ENCODE data around the gene TENT4A. TPM values are rescaled to one million over a fixed set of nuclear protein-coding genes. Genes with fewer than 3 reads are reported as not detected.
A peak's percentile ranks its signal among the peaks of the same experiment; 100 is the strongest.

TENT4A gene
- total RNA-seq, 6 experiments from 2014 or later, result 8.5 to 23.1 (median 13.2) TPM

DNA sequence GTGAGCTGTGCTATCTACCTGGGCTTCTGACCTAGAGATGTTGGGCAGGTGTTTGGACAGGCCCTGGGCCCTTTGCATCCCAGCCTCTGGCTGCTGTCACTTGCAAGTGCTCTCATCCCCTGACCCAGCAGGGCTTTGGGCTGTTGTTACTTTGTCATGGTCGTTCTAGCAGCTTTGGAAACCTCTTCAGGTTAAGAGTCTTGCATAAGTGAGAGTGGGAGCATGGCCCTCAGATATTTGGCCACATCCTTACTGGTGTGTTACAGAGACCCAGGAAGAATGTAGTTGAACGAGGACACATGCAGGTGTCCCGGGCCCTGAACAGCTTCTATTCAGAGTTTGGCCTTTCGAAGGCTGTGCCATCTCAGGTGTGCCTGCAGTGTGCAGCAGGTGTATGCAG lies 4.5 kb downstream of the TENT4A start:
- no peaks in the 10 kb centered on the region for H3K27me3 ChIP-seq
- no peak for TF ChIP-seq POLR2A (IDR thresholded peaks at IDR 0.05)
- TF ChIP-seq, protein P1, sequence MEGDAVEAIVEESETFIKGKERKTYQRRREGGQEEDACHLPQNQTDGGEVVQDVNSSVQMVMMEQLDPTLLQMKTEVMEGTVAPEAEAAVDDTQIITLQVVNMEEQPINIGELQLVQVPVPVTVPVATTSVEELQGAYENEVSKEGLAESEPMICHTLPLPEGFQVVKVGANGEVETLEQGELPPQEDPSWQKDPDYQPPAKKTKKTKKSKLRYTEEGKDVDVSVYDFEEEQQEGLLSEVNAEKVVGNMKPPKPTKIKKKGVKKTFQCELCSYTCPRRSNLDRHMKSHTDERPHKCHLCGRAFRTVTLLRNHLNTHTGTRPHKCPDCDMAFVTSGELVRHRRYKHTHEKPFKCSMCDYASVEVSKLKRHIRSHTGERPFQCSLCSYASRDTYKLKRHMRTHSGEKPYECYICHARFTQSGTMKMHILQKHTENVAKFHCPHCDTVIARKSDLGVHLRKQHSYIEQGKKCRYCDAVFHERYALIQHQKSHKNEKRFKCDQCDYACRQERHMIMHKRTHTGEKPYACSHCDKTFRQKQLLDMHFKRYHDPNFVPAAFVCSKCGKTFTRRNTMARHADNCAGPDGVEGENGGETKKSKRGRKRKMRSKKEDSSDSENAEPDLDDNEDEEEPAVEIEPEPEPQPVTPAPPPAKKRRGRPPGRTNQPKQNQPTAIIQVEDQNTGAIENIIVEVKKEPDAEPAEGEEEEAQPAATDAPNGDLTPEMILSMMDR (IDR thresholded peaks at IDR 0.05), result no peak
- no peaks in the 10 kb centered on the region for H3K36me3 ChIP-seq
- peak overlapping the region in 1 of 3 donors; percentile 92 for H3K27ac ChIP-seq
- H3K4me3 ChIP-seq, result no peak overlapping the region
- WGBS (ENCODE audit: insufficient coverage, low coverage, low lambda C conversion rate, missing lambda C conversion rate), result 29% methylated on average over 1 of the region's 4 CpGs
- peaks cover 0 to 64% (median 24%) of the 10 kb centered on the region in 4 donors for H3K4me1 ChIP-seq
- H3K9me3 ChIP-seq, result no peaks in the 10 kb centered on the region
- ATAC-seq, result no peak
- no peak for DNase-seq
- intact Hi-C loops (cut with DNase I), result no loop called here

DNA sequence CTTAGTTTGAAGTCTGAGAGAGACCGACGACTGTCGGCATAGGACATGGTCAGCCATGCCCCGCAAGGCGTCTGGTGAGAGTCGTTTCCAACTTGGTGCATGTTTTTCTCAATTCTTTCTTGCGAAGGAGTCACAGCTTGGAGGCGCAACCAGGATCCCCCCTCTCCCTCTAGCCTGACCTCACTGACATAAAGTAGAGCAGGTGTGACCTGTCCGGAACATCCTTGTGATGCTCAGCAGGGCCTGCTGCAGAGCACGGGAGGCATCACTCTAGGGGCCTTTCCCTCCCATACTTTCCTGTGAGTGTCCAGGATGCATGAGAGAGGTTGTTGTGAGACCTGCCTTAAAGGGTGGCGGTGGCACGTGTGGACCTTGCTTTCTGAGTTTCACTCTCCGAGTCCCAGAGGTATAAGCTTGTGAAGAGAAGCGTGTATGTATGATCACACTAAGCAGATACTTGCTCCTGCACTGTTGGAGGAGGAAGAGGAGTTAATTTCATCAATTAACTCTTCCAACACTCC lies 5.0 kb downstream of the TENT4A start:
- ATAC-seq (no peak), DNase-seq (no peak)
- no peak for TF ChIP-seq POLR2A (IDR thresholded peaks at IDR 0.05)
- TF ChIP-seq, protein P1 (IDR thresholded peaks at IDR 0.05), result no peak
- Histone ChIP-seq H3K27me3 (no peaks in the 10 kb centered on the region), H3K9me3 (no peaks in the 10 kb centered on the region), H3K36me3 (no peaks in the 10 kb centered on the region), H3K27ac (no peak overlapping the region), H3K4me1 (peaks cover 0 to 70% (median 25%) of the 10 kb centered on the region in 4 donors), H3K4me3 (no peak overlapping the region)
- 81% methylated on average over 13 of the region's 14 CpGs for WGBS (ENCODE audit: insufficient coverage, low coverage, low lambda C conversion rate, missing lambda C conversion rate)
- intact Hi-C loops (cut with DNase I), result no loop called here

DNA sequence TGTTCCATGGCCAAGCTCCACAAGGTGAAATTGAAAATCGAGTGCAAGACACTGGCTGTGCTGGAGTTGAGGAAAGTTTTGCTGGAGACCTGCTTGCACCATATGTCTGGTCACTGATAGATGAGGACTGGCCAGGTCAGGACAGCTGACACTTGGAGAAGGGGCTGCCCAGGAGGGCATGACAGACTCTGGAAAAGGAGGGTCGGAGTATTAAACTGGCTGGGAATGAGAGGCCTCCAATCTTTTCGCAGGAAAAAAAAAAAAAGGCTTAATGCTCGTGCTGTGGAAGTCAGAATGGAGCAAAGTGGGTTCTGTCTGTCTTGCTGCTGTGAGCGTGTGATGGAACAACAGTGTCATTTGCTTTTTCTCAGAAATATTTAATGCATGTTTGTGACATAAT lies 5.5 kb downstream of the TENT4A start:
- Histone ChIP-seq H3K9me3 (no peaks in the 10 kb centered on the region), H3K4me3 (no peak overlapping the region), H3K27me3 (no peaks in the 10 kb centered on the region), H3K27ac (no peak overlapping the region), H3K4me1 (peaks cover 0 to 74% (median 25%) of the 10 kb centered on the region in 4 donors), H3K36me3 (no peaks in the 10 kb centered on the region)
- ATAC-seq (no peak), DNase-seq (no peak)
- intact Hi-C loops (cut with DNase I), result no loop called here
- no peak for TF ChIP-seq POLR2A (IDR thresholded peaks at IDR 0.05)
- TF ChIP-seq, protein P1 (IDR thresholded peaks at IDR 0.05), result no peak
- WGBS (ENCODE audit: insufficient coverage, low coverage, low lambda C conversion rate, missing lambda C conversion rate), result 62% methylated on average over 5 of the region's 5 CpGs

DNA sequence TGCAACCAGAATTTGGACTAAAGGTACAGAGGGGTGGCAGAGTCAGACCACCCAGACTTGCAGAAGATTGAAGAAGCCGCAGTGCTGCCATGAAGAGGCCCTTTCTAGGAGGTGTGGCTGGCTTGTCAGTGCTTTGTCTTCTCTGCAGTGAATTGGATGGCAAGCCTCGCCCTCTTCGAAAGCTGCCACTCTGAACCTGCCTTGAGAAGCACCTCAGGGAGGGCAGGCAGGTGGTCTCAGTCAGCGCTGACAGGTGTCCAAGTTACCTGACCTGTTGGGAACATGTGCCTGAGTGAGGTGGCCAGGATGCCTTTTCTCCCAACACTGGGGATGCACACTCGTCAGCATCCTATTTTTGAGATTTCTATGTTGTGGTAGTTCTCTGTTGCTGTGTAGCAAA lies 6.2 kb downstream of the TENT4A start:
- TF ChIP-seq POLR2A (IDR thresholded peaks at IDR 0.05), result no peak
- TF ChIP-seq, protein P1 (IDR thresholded peaks at IDR 0.05), result no peak

More for the DNA sequence above, 6.2 kb downstream of the TENT4A start:
- H3K4me3 ChIP-seq, result no peak overlapping the region
- intact Hi-C loops (cut with DNase I), result no loop called here
- WGBS (ENCODE audit: insufficient coverage, low coverage, low lambda C conversion rate, missing lambda C conversion rate), result 67% methylated on average over 3 of the region's 5 CpGs
- no peaks in the 10 kb centered on the region for H3K36me3 ChIP-seq
- H3K4me1 ChIP-seq, result peaks cover 0 to 74% (median 25%) of the 10 kb centered on the region in 4 donors
- H3K27ac ChIP-seq, result no peak overlapping the region
- no peak for ATAC-seq
- no peaks in the 10 kb centered on the region for H3K9me3 ChIP-seq
- H3K27me3 ChIP-seq, result no peaks in the 10 kb centered on the region
- DNase-seq, result no peak

Measured in right lobe of liver (tissue), 6 donors.